ENCODE data around the gene OR8A1. TPM values are rescaled to one million over a fixed set of nuclear protein-coding genes. Genes with fewer than 3 reads are reported as not detected.
"Not testable (repeated sequence)": the region's sequence is repeated elsewhere in the genome, so short reads cannot be mapped to it uniquely, and the experiment has no call there.

The OR8A1 gene
- total RNA-seq, 1 experiment from 2014 or later = not detected

DNA sequence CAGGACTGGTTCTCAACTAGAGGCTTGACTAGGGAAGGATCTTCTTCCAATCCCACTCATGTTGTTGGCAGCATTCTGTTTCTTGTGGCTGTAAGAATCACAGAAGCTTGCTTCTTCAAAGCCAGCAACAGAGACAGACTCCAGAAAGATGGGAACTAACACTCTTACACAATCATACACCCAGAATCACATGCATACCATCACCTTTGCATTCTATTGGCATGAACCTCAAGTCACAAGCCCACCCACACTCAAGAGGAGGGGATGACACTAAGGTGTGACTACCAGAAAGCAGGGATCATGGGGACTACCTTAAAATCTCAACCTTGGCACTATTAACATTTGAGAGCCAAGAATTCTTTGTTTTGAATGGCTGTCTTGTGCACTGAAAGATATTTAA lies 27.8 kb downstream of the OR8A1 start:
- H2AFZ ChIP-seq = no peak overlapping the region
- BruUV-seq (replicated peaks) = no TSS peak
- no peaks in the 10 kb centered on the region for H3K9me2 ChIP-seq (ENCODE audit: insufficient read depth)
- H4K20me1 ChIP-seq (ENCODE audit: insufficient read depth) = no peaks in the 10 kb centered on the region
- no peaks in the 10 kb centered on the region for H3K4me1 ChIP-seq (replicated peaks; ENCODE audit: insufficient read depth)
- DNase-seq = no peak
- peaks cover 17% of the 10 kb centered on the region for H3K27me3 ChIP-seq (ENCODE audit: insufficient read depth, low read depth)
- H3F3A ChIP-seq (ENCODE audit: insufficient read depth, low read depth) = no peaks in the 10 kb centered on the region
- no peak overlapping the region for H3K4me2 ChIP-seq
- CTCF ChIA-PET = no interaction called here
- intact Hi-C loops (cut with micrococcal nuclease; ENCODE audit: unreplicated experiment) = no loop called here
- H3K36me3 ChIP-seq (ENCODE audit: low read depth) = no peaks in the 10 kb centered on the region
- no peak for TF ChIP-seq EZH2 (IDR thresholded peaks at IDR 0.05; ENCODE audit: low read depth)
- TF ChIP-seq, protein P1, sequence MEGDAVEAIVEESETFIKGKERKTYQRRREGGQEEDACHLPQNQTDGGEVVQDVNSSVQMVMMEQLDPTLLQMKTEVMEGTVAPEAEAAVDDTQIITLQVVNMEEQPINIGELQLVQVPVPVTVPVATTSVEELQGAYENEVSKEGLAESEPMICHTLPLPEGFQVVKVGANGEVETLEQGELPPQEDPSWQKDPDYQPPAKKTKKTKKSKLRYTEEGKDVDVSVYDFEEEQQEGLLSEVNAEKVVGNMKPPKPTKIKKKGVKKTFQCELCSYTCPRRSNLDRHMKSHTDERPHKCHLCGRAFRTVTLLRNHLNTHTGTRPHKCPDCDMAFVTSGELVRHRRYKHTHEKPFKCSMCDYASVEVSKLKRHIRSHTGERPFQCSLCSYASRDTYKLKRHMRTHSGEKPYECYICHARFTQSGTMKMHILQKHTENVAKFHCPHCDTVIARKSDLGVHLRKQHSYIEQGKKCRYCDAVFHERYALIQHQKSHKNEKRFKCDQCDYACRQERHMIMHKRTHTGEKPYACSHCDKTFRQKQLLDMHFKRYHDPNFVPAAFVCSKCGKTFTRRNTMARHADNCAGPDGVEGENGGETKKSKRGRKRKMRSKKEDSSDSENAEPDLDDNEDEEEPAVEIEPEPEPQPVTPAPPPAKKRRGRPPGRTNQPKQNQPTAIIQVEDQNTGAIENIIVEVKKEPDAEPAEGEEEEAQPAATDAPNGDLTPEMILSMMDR (conservative IDR thresholded peaks at IDR 0.05) = no peak
- H3K9me3 ChIP-seq (ENCODE audit: insufficient read depth, low read depth) = no peaks in the 10 kb centered on the region
- POLR2A ChIA-PET (ENCODE audit: unreplicated experiment) = no interaction called here
- no peak overlapping the region for H3K4me3 ChIP-seq
- H3K79me2 ChIP-seq (ENCODE audit: low read depth) = no peaks in the 10 kb centered on the region
- no peak overlapping the region for H3K27ac ChIP-seq

DNA sequence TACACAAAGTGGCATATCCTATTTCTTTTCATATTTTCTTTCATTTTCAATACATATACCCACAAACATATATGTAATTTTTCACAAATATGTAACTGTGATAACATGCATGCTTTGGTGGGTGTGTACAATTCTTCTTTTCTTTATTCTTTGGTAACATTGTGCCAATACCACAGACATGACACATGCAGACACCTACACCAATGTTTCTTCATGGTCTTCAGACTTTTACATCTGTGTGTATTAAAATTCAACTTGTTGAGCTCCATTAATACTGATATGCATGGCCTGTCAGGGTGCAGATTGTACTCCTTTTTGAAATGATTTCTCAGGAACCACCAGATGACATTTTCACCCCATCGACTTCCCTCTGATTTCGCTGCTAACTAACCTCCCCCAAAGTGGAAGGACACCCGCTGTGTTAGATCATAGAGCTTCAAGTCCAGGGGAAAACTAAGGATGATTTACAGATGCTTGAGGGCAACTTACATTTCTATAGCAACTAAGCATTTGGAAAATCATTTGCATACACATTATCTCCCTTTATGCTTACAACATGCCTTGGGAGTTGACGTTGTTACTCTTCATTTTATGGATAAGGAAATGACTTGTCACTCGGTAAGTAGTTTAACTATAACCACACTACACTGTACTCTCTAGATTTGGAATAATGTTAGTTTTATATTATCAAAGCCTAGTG lies 31.0 kb downstream of the OR8A1 start:
- intact Hi-C loops (cut with micrococcal nuclease; ENCODE audit: unreplicated experiment) = no loop called here
- Histone ChIP-seq H3K36me3 (ENCODE audit: low read depth) (no peaks in the 10 kb centered on the region), H3K27ac (no peak overlapping the region), H3K4me3 (no peak overlapping the region), H3K9me3 (ENCODE audit: insufficient read depth, low read depth) (no peaks in the 10 kb centered on the region), H3K9me2 (ENCODE audit: insufficient read depth) (no peaks in the 10 kb centered on the region), H3F3A (ENCODE audit: insufficient read depth, low read depth) (no peaks in the 10 kb centered on the region), H3K4me1 (replicated peaks; ENCODE audit: insufficient read depth) (no peaks in the 10 kb centered on the region), H4K20me1 (ENCODE audit: insufficient read depth) (no peaks in the 10 kb centered on the region), H3K27me3 (ENCODE audit: insufficient read depth, low read depth) (0 out of 2 replicates have a peak, but pooled peaks cover 3% of the 10 kb centered on the region), H3K4me2 (no peak overlapping the region), H3K79me2 (ENCODE audit: low read depth) (no peaks in the 10 kb centered on the region), H2AFZ (no peak overlapping the region)
- BruUV-seq (replicated peaks) = no TSS peak
- TF ChIP-seq EZH2 (IDR thresholded peaks at IDR 0.05; ENCODE audit: low read depth) = no peak
- TF ChIP-seq, protein P1 (conservative IDR thresholded peaks at IDR 0.05) = no peak
- CTCF ChIA-PET = no interaction called here
- POLR2A ChIA-PET (ENCODE audit: unreplicated experiment) = no interaction called here
- DNase-seq = no peak

DNA sequence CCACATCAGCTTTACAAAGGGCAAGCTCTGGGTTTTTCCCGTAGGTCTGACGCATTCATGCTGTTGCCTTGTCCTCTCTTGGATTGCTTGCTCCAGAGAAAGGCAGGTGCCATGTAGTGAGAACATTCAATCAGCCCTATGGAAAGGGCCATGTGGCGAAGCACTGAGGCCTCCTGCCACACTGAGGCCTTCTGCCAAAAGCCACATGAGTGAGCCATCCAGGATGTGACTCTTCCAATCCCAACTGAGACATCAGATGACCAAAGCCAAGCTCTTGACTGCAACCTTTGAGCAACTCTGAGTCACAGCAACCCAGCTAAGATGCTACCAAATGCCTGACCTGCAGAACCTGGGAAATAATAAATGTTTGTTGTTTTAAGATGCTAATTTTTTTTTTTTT lies 32.4 kb downstream of the OR8A1 start:
- Histone ChIP-seq H3F3A (ENCODE audit: insufficient read depth, low read depth) (no peaks in the 10 kb centered on the region), H3K79me2 (ENCODE audit: low read depth) (no peaks in the 10 kb centered on the region), H3K9me2 (ENCODE audit: insufficient read depth) (no peaks in the 10 kb centered on the region), H3K4me1 (replicated peaks; ENCODE audit: insufficient read depth) (no peaks in the 10 kb centered on the region), H3K4me2 (no peak overlapping the region), H2AFZ (no peak overlapping the region), H4K20me1 (ENCODE audit: insufficient read depth) (no peaks in the 10 kb centered on the region), H3K36me3 (ENCODE audit: low read depth) (no peaks in the 10 kb centered on the region), H3K4me3 (no peak overlapping the region), H3K27ac (no peak overlapping the region), H3K27me3 (ENCODE audit: insufficient read depth, low read depth) (0 out of 2 replicates have a peak, but pooled peaks cover 2% of the 10 kb centered on the region), H3K9me3 (ENCODE audit: insufficient read depth, low read depth) (no peaks in the 10 kb centered on the region)
- no peak for DNase-seq
- TF ChIP-seq, protein P1 (conservative IDR thresholded peaks at IDR 0.05) = no peak
- no peak for TF ChIP-seq EZH2 (IDR thresholded peaks at IDR 0.05; ENCODE audit: low read depth)
- ChIA-PET CTCF (no interaction called here), POLR2A (ENCODE audit: unreplicated experiment) (no interaction called here)
- no TSS peak for BruUV-seq (replicated peaks)
- intact Hi-C loops (cut with micrococcal nuclease; ENCODE audit: unreplicated experiment) = no loop called here

DNA sequence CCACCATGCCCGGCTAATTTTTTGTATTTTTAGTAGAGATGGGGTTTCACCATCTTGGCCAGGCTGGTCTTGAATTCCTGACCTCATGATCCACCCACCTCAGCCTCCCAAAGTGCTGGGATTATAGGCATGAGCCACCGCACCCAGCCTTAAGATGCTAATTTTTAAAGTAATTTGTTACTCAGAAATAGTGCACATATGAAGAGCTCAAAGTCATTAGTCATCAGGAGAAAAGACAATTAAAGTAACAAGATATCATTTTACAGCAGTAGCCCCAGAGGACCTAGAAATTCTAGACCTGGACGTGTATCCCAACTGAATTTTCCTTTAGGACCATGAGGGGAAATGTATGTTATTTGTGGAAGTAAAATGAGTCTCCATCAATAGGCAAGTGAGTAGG lies 32.9 kb downstream of the OR8A1 start:
- H3K36me3 ChIP-seq (ENCODE audit: low read depth); DNase-seq; H3K27me3 ChIP-seq (ENCODE audit: insufficient read depth, low read depth); H3K79me2 ChIP-seq (ENCODE audit: low read depth); H3K4me1 ChIP-seq (replicated peaks; ENCODE audit: insufficient read depth); POLR2A ChIA-PET (ENCODE audit: unreplicated experiment); H4K20me1 ChIP-seq (ENCODE audit: insufficient read depth); CTCF ChIA-PET; BruUV-seq (replicated peaks); H3K4me2 ChIP-seq; intact Hi-C loops (cut with micrococcal nuclease; ENCODE audit: unreplicated experiment); H3K4me3 ChIP-seq; H2AFZ ChIP-seq; H3K9me3 ChIP-seq (ENCODE audit: insufficient read depth, low read depth); H3K27ac ChIP-seq; H3K9me2 ChIP-seq (ENCODE audit: insufficient read depth); H3F3A ChIP-seq (ENCODE audit: insufficient read depth, low read depth): not testable (repeated sequence)

All from PC-9 (cell line).